MCF 10A (cell line): ENCODE measurements around the gene VPS13A. TPM values are rescaled to one million over a fixed set of nuclear protein-coding genes. Genes with fewer than 3 reads are reported as not detected.

Experiments used
- BruUV-seq: library from RNA; stranded (reverse); fragments of 400-500 nt; replicated peaks from 2 replicates; lab custom pipeline; 2021; lab: Mats Ljungman, UMichigan
- CTCF ChIA-PET: fragments of 300-600 bp; sonication (Branson Sonifier 250); formaldehyde crosslinking; extraction: SDS; loops from one replicate; lab custom pipeline; 2021; ENCODE audit warnings: antibody characterized with exemption, inconsistent platforms; lab: Yijun Ruan, JAX
- POLR2A ChIA-PET: fragments of 300-600, 350-650 bp; sonication (Branson Sonifier 250); formaldehyde crosslinking; extraction: SDS; loops from one replicate; lab custom pipeline; 2020; ENCODE audit warnings: antibody characterized with exemption, inconsistent platforms; lab: Yijun Ruan, JAX
- DNase-seq: peaks from one replicate; pipeline ENCODE4 v3.0.0-alpha.2; 2018; ENCODE audit not compliant: unreplicated experiment
- H3K27ac Mint-ChIP-seq: one replicate; pipeline ENCODE4 v1.8.0; 2022; ENCODE audit warnings: mild to moderate bottlenecking, low read depth, mixed read lengths; ENCODE audit not compliant: unreplicated experiment
- H3K27me3 Mint-ChIP-seq: one replicate; pipeline ENCODE4 v1.8.0; 2022; ENCODE audit warnings: mixed read lengths; ENCODE audit not compliant: insufficient read depth, unreplicated experiment
- H3K36me3 Mint-ChIP-seq: one replicate; pipeline ENCODE4 v1.8.0; 2022; ENCODE audit warnings: mild to moderate bottlenecking, moderate library complexity, mixed read lengths; ENCODE audit not compliant: insufficient read depth, unreplicated experiment
- H3K4me1 Mint-ChIP-seq: one replicate; pipeline ENCODE4 v1.8.0; 2022; ENCODE audit warnings: mixed read lengths; ENCODE audit not compliant: insufficient read depth, unreplicated experiment
- H3K4me3 Mint-ChIP-seq: one replicate; pipeline ENCODE4 v1.8.0; 2022; ENCODE audit warnings: mild to moderate bottlenecking, moderate library complexity, mixed read lengths; ENCODE audit not compliant: unreplicated experiment
- H3K9me3 Mint-ChIP-seq: one replicate; pipeline ENCODE4 v1.8.0; 2022; ENCODE audit warnings: mixed read lengths; ENCODE audit not compliant: unreplicated experiment
- CTCF ChIP-seq: fragments of 200-600 bp; IDR thresholded peaks from one replicate; pipeline ENCODE4 v1.8.0; 2022; ENCODE audit warnings: antibody characterized with exemption, mild to moderate bottlenecking; ENCODE audit not compliant: unreplicated experiment
- intact Hi-C: fragments of 100-400 bp; cut with micrococcal nuclease; formaldehyde crosslinking; loops from 2 replicates; pipeline ENCODE4 v1.14.1; 2022
- total RNA-seq: library from RNA; stranded (reverse); gene quantifications from 2 replicates; pipeline ENCODE4 v1.2.3, GENCODE V29; 2022

The VPS13A gene
- total RNA-seq, 1 experiment from 2014 or later = 29.6 TPM

GRCh38 chr9:77194423-77194822 is 17.1 kb downstream of the VPS13A start:
- CTCF ChIA-PET = interaction anchor here (1.0 to 2.5 kb wide), 3 partner anchors 22 to 261 kb away, joined by 3 to 10 read pairs (median 7); no protein-coding TSS in a partner anchor
- intact Hi-C loops = no loop called here
- Mint-ChIP-seq H3K27ac (no peak overlapping the region), H3K27me3 (no peaks in the 10 kb centered on the region), H3K36me3 (no peaks in the 10 kb centered on the region), H3K9me3 (peaks cover 6% of the 10 kb centered on the region), H3K4me1 (peaks cover 11% of the 10 kb centered on the region), H3K4me3 (no peak overlapping the region)
- TF ChIP-seq CTCF = no peak
- POLR2A ChIA-PET = no interaction called here
- no peak for DNase-seq
- BruUV-seq = no TSS peak

- Mint-ChIP-seq H3K27me3 (no peaks in the 10 kb centered on the region), H3K4me3 (no peak overlapping the region), H3K27ac (no peak overlapping the region), H3K36me3 (peaks cover 8% of the 10 kb centered on the region), H3K4me1 (no peaks in the 10 kb centered on the region), H3K9me3 (no peaks in the 10 kb centered on the region)
- intact Hi-C loops = no loop called here
- POLR2A ChIA-PET = no interaction called here
- CTCF ChIA-PET = no interaction called here
- DNase-seq = no peak
- no peak for TF ChIP-seq CTCF
- no TSS peak for BruUV-seq
These were observed 32.8 kb downstream of the VPS13A start for GRCh38 chr9:77210116-77210515.

- ChIA-PET CTCF (interaction anchor here (1.8 kb wide), 1 partner anchor 44 kb away, joined by 5 read pairs; no protein-coding TSS in a partner anchor), POLR2A (interaction anchor here (1.0 kb wide), 1 partner anchor 94 kb away, joined by 3 read pairs; no protein-coding TSS in a partner anchor)
- intact Hi-C loops = no loop called here
- Mint-ChIP-seq H3K4me1 (peaks cover 6% of the 10 kb centered on the region), H3K27ac (no peak overlapping the region), H3K36me3 (peaks cover 13% of the 10 kb centered on the region), H3K9me3 (no peaks in the 10 kb centered on the region), H3K4me3 (no peak overlapping the region), H3K27me3 (no peaks in the 10 kb centered on the region)
- DNase-seq = no peak
- TF ChIP-seq CTCF = no peak
- no TSS peak for BruUV-seq
These were observed 34.2 kb downstream of the VPS13A start for GRCh38 chr9:77211561-77211960.

- H3K9me3 Mint-ChIP-seq = no peaks in the 10 kb centered on the region
- POLR2A ChIA-PET = interaction anchor here (1.1 kb wide), 1 partner anchor 49 kb away, joined by 3 read pairs; no protein-coding TSS in a partner anchor
- no peak overlapping the region for H3K4me3 Mint-ChIP-seq
- H3K4me1 Mint-ChIP-seq = peaks cover 19% of the 10 kb centered on the region
- H3K27me3 Mint-ChIP-seq = no peaks in the 10 kb centered on the region
- DNase-seq = no peak
- intact Hi-C loops = no loop called here
- no TSS peak for BruUV-seq
- CTCF ChIA-PET = interaction anchor here (0.7 to 1.8 kb wide), 2 partner anchors 45 to 406 kb away, joined by 4 to 5 read pairs; no protein-coding TSS in a partner anchor
- H3K36me3 Mint-ChIP-seq = peaks cover 13% of the 10 kb centered on the region
- no peak overlapping the region for H3K27ac Mint-ChIP-seq
- TF ChIP-seq CTCF = no peak
These were observed 35.5 kb downstream of the VPS13A start for GRCh38 chr9:77212801-77213200.
